Liver (tissue), 3 donors: Measurements from ENCODE around the gene FANK1.

ENCODE experiments used
- CTCF ChIP-seq: fragments of 150-350 bp; IDR thresholded peaks from 2 replicates; pipeline ENCODE4 v1.5.1; 2017; ENCODE audit warnings: improper control_type of control experiment, low read depth, low read length; ENCODE audit not compliant: missing input control
- HNF4A ChIP-seq, 2 donors: conservative IDR thresholded peaks; 2 replicates each; pipeline ENCODE4 v1.6.1; 2016; ENCODE audit warnings: antibody characterized with exemption in 2 of 2, mild to moderate bottlenecking in 2 of 2
- RXRA ChIP-seq, 2 donors: IDR thresholded peaks; 2 replicates each; pipeline ENCODE4 v1.6.1; 2017 to 2018; ENCODE audit warnings: antibody characterized with exemption in 2 of 2, mild to moderate bottlenecking in 1 of 2
- TAF1 ChIP-seq: conservative IDR thresholded peaks from 2 replicates; pipeline ENCODE4 v1.6.1; 2016; ENCODE audit warnings: antibody characterized with exemption, mild to moderate bottlenecking
- TF ChIP-seq, protein P1 (sequence below): IDR thresholded peaks from 2 replicates; pipeline ENCODE4 v1.6.1; 2016; ENCODE audit warnings: antibody characterized with exemption
- donor health status: healthy.
- donor health status: healthy.

GRCh38 chr10:125961743-125962142, 65.4 kb downstream of the FANK1 start:
- TF ChIP-seq CTCF (no peak), RXRA (IDR thresholded peaks at IDR 0.05) (no peak), HNF4A (conservative IDR thresholded peaks at IDR 0.05) (no peak), TAF1 (no peak)
- TF ChIP-seq, protein P1, sequence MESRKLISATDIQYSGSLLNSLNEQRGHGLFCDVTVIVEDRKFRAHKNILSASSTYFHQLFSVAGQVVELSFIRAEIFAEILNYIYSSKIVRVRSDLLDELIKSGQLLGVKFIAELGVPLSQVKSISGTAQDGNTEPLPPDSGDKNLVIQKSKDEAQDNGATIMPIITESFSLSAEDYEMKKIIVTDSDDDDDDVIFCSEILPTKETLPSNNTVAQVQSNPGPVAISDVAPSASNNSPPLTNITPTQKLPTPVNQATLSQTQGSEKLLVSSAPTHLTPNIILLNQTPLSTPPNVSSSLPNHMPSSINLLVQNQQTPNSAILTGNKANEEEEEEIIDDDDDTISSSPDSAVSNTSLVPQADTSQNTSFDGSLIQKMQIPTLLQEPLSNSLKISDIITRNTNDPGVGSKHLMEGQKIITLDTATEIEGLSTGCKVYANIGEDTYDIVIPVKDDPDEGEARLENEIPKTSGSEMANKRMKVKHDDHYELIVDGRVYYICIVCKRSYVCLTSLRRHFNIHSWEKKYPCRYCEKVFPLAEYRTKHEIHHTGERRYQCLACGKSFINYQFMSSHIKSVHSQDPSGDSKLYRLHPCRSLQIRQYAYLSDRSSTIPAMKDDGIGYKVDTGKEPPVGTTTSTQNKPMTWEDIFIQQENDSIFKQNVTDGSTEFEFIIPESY = no peak
